ENCODE measurements around the gene KRT15. TPM values are rescaled to one million over a fixed set of nuclear protein-coding genes. Genes with fewer than 3 reads are reported as not detected.

The KRT15 gene
- total and polyA plus RNA-seq, 10 of the 15 experiments (the other 5 are each of a cell fraction or from before 2014, with no cell fraction given) = 0.06 to 0.17 TPM; not detected in 8

GRCh38 chr17:41555105-41555887 lies 36.6 kb upstream of the KRT15 start:
- H2AFZ ChIP-seq (ENCODE audit: control insufficient read depth, low read depth, low read length) = no peak overlapping the region
- no peak for FAIRE-seq
- no peaks in the 10 kb centered on the region for H3K79me2 ChIP-seq (ENCODE audit: control insufficient read depth, insufficient read depth, low read length)
- intact Hi-C loops (cut with micrococcal nuclease; ENCODE audit: unreplicated experiment) = no loop called here
- no peaks in the 10 kb centered on the region for H3K9me3 ChIP-seq (replicated peaks; ENCODE audit: control insufficient read depth, insufficient read depth, low read length)
- DNase-seq (ENCODE audit: low read depth, low spot score) = no peak
- in situ Hi-C loops (cut with MboI) = no loop called here
- no peak for ATAC-seq
- ChIA-PET POLR2A (no interaction called here), CTCF (interaction anchor here (0.7 to 0.8 kb wide), 3 partner anchors 93 to 431 kb away, joined by 3 to 5 read pairs (median 4); partner anchors contain the start of gene KRTAP4-12), SMC1A (ENCODE audit: uncharacterized antibody, unreplicated experiment) (no interaction called here), RAD21 (ENCODE audit: unreplicated experiment) (no interaction called here)
- H3K27me3 ChIP-seq (replicated peaks in 1 of 2; ENCODE audit: control insufficient read depth in 2 of 2, insufficient read depth in 2 of 2, low read length in 1 of 2) = peaks cover 0 to under 1% of the 10 kb centered on the region in 2 experiments; a peak in 1 of 4 replicates
- H3K27ac ChIP-seq (ENCODE audit: control insufficient read depth, insufficient read depth) = no peak overlapping the region
- no peak overlapping the region for H3K9ac ChIP-seq (ENCODE audit: control insufficient read depth, insufficient read depth, low read length)
- H3K4me1 ChIP-seq (ENCODE audit: control insufficient read depth, insufficient read depth, low read length) = no peaks in the 10 kb centered on the region
- no peak overlapping the region for H3K4me3 ChIP-seq
- no TSS peak for BruUV-seq (replicated peaks)
- 29% methylated on average over 5 of the region's 5 CpGs for WGBS (ENCODE audit: insufficient coverage, insufficient replicate concordance, low lambda C conversion rate, missing lambda C conversion rate)
- no peaks in the 10 kb centered on the region for H3K36me3 ChIP-seq (ENCODE audit: control insufficient read depth in 2 of 2, insufficient read depth in 2 of 2, low read length in 1 of 2)
- H3K4me2 ChIP-seq (ENCODE audit: control insufficient read depth, insufficient read depth) = no peak overlapping the region
- H4K20me1 ChIP-seq (ENCODE audit: control insufficient read depth, insufficient read depth) = no peaks in the 10 kb centered on the region
- TF ChIP-seq SMAD1 (IDR thresholded peaks at IDR 0.05; ENCODE audit: low read depth, partially characterized antibody) (no peak), NR2C1 (IDR thresholded peaks at IDR 0.05) (no peak), ZBTB33 (IDR thresholded peaks at IDR 0.05) (no peak), GABPA (IDR thresholded peaks at IDR 0.05; ENCODE audit: low read depth) (no peak), HDAC6 (IDR thresholded peaks at IDR 0.05; ENCODE audit: unreplicated experiment) (no peak), SP1 (IDR thresholded peaks at IDR 0.05; ENCODE audit: low read depth, low read length) (no peak), YBX1 (IDR thresholded peaks at IDR 0.05) (no peak), SPI1 (IDR thresholded peaks at IDR 0.05; ENCODE audit: borderline replicate concordance, insufficient read depth, low read depth, low read length) (no peak), ZNF384 (IDR thresholded peaks at IDR 0.05; ENCODE audit: borderline replicate concordance, low read depth, low read length) (no peak), SREBF1 (IDR thresholded peaks at IDR 0.05; ENCODE audit: low read length) (no peak), TCF3 (IDR thresholded peaks at IDR 0.05; ENCODE audit: borderline replicate concordance, insufficient read depth, low read depth, low read length) (no peak)
- TF ChIP-seq, protein P1, sequence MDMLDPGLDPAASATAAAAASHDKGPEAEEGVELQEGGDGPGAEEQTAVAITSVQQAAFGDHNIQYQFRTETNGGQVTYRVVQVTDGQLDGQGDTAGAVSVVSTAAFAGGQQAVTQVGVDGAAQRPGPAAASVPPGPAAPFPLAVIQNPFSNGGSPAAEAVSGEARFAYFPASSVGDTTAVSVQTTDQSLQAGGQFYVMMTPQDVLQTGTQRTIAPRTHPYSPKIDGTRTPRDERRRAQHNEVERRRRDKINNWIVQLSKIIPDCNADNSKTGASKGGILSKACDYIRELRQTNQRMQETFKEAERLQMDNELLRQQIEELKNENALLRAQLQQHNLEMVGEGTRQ (IDR thresholded peaks at IDR 0.05; ENCODE audit: borderline replicate concordance, low read depth, low read length) = no peak
- TF ChIP-seq, protein P2, sequence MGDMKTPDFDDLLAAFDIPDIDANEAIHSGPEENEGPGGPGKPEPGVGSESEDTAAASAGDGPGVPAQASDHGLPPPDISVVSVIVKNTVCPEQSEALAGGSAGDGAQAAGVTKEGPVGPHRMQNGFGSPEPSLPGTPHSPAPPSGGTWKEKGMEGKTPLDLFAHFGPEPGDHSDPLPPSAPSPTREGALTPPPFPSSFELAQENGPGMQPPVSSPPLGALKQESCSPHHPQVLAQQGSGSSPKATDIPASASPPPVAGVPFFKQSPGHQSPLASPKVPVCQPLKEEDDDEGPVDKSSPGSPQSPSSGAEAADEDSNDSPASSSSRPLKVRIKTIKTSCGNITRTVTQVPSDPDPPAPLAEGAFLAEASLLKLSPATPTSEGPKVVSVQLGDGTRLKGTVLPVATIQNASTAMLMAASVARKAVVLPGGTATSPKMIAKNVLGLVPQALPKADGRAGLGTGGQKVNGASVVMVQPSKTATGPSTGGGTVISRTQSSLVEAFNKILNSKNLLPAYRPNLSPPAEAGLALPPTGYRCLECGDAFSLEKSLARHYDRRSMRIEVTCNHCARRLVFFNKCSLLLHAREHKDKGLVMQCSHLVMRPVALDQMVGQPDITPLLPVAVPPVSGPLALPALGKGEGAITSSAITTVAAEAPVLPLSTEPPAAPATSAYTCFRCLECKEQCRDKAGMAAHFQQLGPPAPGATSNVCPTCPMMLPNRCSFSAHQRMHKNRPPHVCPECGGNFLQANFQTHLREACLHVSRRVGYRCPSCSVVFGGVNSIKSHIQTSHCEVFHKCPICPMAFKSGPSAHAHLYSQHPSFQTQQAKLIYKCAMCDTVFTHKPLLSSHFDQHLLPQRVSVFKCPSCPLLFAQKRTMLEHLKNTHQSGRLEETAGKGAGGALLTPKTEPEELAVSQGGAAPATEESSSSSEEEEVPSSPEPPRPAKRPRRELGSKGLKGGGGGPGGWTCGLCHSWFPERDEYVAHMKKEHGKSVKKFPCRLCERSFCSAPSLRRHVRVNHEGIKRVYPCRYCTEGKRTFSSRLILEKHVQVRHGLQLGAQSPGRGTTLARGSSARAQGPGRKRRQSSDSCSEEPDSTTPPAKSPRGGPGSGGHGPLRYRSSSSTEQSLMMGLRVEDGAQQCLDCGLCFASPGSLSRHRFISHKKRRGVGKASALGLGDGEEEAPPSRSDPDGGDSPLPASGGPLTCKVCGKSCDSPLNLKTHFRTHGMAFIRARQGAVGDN (IDR thresholded peaks at IDR 0.05) = no peak

Data from GM12878 (cell line).